SK-N-MC (cell line): ENCODE results near the gene HOXC11.

Experiments
- DNase-seq: peaks from one replicate; pipeline ENCODE4 v3.0.0-alpha.2; 2011; ENCODE audit warnings: low read depth, low spot score
- H3K27ac ChIP-seq: fragments of 200-600 bp; sonication (generic); 2 replicates; pipeline ENCODE4 v1.5.1; 2016; ENCODE audit warnings: mixed run types
- H3K36me3 ChIP-seq: fragments of 200-600 bp; sonication (generic); 2 replicates; pipeline ENCODE4 v1.6.1; 2017; ENCODE audit warnings: antibody characterized with exemption, low read length, mixed read lengths; ENCODE audit not compliant: insufficient read depth
- H3K4me3 ChIP-seq: fragments of 200-600 bp; sonication (generic); 2 replicates; pipeline ENCODE4 v1.5.1; 2016
- H3K9ac ChIP-seq: fragments of 200-600 bp; sonication (generic); 2 replicates; pipeline ENCODE4 v1.8.0; 2017; ENCODE audit warnings: mixed run types, mixed read lengths; ENCODE audit not compliant: insufficient read length
- H3K9me3 ChIP-seq: fragments of 200-600 bp; sonication (generic); 2 replicates; pipeline ENCODE4 v1.6.1; 2017; ENCODE audit warnings: low read depth, mild to moderate bottlenecking, antibody characterized with exemption, low read length, moderate library complexity, mixed read lengths
- EZH2 ChIP-seq: fragments of 200-600 bp; sonication (generic); IDR thresholded peaks from one replicate; pipeline ENCODE4 v1.6.1; 2017; ENCODE audit warnings: antibody characterized with exemption
- FOXP2 ChIP-seq: optimal IDR thresholded peaks from 2 replicates; pipeline ENCODE3; 2011; ENCODE audit warnings: mild to moderate bottlenecking, moderate library complexity; ENCODE audit not compliant: insufficient read depth; ENCODE audit errors: extremely low read length, control extremely low read depth
- POLR2AphosphoS5 ChIP-seq: IDR thresholded peaks from 2 replicates; pipeline ENCODE4 v1.6.1; 2012; ENCODE audit warnings: mild to moderate bottlenecking, low read depth, low read length, borderline replicate concordance

HOXC11 gene

DNA sequence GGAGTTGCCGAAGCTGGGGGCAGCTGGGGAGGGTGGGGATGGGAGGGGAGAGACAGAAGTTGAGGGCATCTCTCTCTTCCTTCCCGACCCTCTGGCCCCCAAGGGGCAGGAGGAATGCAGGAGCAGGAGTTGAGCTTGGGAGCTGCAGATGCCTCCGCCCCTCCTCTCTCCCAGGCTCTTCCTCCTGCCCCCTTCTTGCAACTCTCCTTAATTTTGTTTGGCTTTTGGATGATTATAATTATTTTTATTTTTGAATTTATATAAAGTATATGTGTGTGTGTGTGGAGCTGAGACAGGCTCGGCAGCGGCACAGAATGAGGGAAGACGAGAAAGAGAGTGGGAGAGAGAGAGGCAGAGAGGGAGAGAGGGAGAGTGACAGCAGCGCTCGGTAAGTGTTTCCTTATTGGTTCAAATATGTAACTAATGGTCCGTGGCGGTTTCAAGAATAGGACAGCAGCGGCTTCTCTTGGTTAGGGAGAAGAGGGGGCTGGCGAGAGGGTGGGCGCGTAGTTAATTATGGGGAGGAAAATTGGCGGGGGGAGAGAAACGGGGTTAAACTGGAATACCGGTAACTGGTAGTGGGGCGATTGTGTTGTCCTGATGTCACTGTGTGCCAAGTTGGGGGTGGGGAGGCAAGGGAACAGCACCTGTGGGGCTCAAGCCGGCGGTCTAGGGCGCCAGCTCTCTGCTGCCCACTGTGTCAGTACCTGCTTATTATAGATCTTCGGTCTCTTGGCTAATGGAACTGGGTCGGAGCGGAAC, 44.3 kb downstream of the HOXC11 start:
- H3K9ac ChIP-seq: peak overlapping the region; percentile 70
- H3K9me3 ChIP-seq: no peaks in the 10 kb centered on the region
- DNase-seq: no peak
- peak overlapping the region; percentile 95 for H3K4me3 ChIP-seq
- peak overlapping the region; percentile 95 for H3K27ac ChIP-seq
- H3K36me3 ChIP-seq: no peaks in the 10 kb centered on the region
- TF ChIP-seq POLR2AphosphoS5 (no peak; the same call in 1 of the 2 replicates), EZH2 (no peak), FOXP2 (no peak)

DNA sequence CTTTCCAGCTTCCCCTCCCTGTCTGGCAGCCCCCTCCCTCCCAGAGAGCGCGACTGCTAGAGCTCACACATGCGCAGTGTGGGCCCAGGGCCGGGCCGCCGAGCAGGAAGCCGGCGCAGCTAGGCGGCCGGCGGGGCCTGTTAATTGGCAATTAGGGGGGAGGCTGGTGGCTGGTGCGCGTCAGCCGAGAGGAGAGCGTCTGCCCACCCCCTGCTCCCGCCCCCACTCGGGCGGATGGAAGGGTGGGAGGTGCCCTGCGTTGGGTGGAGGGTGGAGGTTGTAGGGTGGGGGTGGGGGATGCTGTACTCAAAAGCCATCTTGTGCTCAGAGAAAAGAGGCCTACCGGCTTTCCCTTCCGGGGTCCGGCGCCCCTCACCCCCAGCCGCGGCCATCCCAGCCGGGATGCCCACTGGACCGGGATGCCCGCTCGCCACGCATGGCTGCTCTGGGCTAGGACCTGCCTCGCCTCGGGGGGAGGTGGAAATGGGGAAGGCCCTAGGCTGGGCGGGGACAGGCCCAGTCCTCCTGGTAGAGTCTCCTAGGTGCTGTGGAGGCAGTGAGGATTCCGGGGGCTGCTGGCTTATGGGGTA, 45.0 kb downstream of the HOXC11 start:
- Histone ChIP-seq H3K27ac (peak overlapping the region; percentile 96), H3K36me3 (no peaks in the 10 kb centered on the region), H3K9ac (peak overlapping the region; percentile 93), H3K9me3 (no peaks in the 10 kb centered on the region), H3K4me3 (peak overlapping the region; percentile 95)
- DNase-seq: peak; percentile 82
- TF ChIP-seq POLR2AphosphoS5 (peak; percentile 44), FOXP2 (no peak)

DNA sequence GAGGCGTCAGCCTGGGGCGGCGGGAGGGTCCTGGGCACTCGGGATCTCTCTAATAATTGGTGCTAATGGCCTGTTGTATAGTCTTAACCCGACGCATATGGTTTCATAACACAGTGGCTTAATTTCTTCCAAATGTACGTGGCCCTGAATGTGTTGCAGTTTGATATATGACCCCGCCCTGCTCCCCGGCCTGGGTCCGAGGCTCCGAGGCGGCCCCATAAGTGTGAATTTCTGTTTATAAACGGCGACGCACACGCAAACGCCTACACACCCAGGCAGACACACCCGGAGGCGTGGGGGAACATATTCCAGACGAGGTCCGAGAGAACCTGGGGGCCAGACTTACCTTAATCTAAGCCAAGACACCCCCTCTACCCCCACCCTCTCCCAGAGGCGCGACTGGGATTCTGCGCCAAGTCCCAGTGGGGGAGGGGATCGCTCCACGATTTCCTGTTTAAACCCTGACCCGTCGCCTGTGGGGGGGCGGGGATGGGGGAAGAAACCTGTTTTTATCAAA, 45.6 kb downstream of the HOXC11 start:
- H3K9ac ChIP-seq: peak overlapping the region; percentile 93

DNA sequence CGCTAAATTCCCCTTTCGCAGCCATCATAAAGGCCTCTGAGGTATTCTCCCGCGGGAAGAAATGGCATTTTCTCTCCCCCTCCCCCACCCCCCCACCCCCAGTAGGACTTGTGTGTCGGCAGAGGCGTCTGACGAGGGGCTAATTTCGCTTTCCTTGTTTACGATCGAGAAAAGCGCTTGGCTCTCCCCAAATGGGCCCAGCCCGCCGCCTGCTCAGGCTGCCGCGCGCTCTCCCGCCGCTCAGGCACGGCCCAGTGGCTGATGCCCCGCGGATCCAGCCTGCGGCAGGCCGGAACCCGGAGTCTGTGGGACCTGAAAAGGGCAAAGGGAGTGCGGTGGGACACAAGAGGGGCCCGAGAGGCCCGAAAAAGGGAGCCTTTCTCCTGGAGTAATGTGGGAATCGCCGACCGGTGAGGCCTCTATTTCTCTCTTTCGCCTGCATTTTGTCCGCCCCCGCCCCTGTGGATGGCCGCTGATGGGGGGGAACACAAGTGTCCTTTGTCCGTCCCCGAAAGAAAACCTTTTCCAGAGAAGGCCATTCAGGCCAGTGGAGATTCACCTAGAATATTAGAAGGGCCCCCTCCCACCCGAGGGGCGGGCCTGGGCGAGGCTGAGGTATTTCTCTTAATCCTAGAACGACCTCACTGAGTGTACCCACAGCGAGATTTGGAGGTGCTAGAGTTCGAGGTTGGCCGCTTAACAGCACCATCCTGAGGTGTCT, 46.3 kb downstream of the HOXC11 start:
- peak overlapping the region; percentile 95 for H3K4me3 ChIP-seq

More for the DNA sequence above, 45.6 kb downstream of the HOXC11 start:
- peak; percentile 45; the same call in 1 of the 2 replicates for TF ChIP-seq POLR2AphosphoS5
- TF ChIP-seq FOXP2: no peak
- no peak for DNase-seq
- peak overlapping the region; percentile 96 for H3K27ac ChIP-seq
- no peaks in the 10 kb centered on the region for H3K9me3 ChIP-seq
- H3K4me3 ChIP-seq: peak overlapping the region; percentile 95
- no peaks in the 10 kb centered on the region for H3K36me3 ChIP-seq

DNA sequence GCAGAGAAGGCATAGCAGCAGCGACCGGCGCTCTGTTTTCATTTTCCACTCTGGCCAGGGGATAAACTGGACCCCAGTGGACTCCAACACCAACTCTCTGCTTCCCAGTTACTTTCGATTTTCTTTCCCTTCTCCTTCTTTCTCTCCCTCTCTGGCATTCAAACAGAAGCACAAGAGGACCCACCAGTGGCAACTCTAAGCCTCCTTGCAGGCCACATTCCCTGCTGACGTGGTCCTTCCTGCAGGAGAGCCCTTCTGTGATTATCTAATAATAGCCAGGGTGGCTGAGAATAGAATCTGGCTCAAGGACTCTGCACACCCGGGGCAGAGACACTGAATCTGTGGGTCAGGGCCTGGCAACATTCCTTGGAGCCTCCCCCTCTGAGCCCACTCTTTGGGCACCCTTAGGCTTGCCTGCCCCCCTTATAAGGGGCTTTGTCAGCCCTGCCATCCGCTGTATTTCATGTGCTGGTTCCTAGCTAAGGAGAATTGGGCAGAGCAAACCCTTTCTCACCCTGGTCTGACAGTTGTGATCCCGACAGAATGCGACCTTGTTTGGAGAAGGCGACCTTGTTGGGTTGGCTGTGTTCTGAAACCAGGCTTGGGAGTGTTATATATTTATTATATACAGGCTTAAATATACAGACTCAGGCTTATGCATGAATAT, 47.1 kb downstream of the HOXC11 start:
- TF ChIP-seq FOXP2 (no peak), POLR2AphosphoS5 (peak; percentile 2; the same call in 1 of the 2 replicates)
- Histone ChIP-seq H3K9ac (peak overlapping the region; percentile 99), H3K27ac (peak overlapping the region; percentile 96), H3K36me3 (no peaks in the 10 kb centered on the region), H3K9me3 (no peaks in the 10 kb centered on the region), H3K4me3 (peak overlapping the region; percentile 95)
- no peak for DNase-seq

More for the DNA sequence above, 46.3 kb downstream of the HOXC11 start:
- Histone ChIP-seq H3K9ac (peak overlapping the region; percentile 99), H3K27ac (peak overlapping the region; percentile 96), H3K9me3 (no peaks in the 10 kb centered on the region), H3K36me3 (no peaks in the 10 kb centered on the region)
- TF ChIP-seq EZH2 (no peak), POLR2AphosphoS5 (peak; percentile 11; the same call in 1 of the 2 replicates), FOXP2 (no peak)
- DNase-seq: no peak

DNA sequence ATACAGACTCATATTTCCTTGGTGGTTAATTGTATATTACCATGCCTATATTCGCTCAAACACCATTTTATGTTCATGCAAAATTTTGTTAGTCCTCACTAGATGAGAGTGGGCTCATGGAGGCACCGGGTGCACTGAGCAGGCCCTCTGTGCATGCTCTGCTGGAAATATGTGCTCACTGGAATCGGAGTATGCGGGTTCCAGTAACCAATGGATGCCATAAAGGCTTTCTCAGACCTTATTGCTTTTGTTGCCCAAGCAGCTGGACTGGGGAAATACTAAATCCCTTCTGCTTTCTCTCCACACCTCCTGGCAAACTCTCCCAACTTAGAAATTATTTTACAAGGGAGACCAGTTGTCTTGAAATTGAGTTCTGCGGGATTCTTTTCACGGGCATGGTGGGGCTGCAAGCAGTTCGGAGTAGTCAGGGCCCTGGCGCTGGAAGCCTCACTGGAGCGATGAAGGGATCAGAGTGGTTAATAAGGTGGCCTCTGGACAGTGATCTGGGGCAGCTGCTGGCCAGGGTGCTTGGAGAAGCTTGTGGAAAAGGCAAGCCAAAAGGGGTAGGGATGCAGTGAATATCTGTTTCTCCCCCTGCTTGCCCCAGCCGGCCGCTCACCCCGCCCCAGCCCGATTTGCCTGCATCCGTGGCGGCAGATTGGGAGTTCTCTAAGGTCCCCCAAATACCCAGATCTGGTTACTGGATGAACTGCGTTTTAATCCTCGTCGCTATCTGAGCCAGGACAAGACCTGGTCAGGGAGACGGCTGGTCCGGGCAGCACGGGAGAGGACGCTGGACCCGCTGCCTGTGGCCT, 47.9 kb downstream of the HOXC11 start:
- TF ChIP-seq FOXP2 (no peak), EZH2 (no peak), POLR2AphosphoS5 (no peak)
- Histone ChIP-seq H3K4me3 (peak overlapping the region; percentile 95), H3K27ac (peak overlapping the region; percentile 96), H3K9me3 (no peaks in the 10 kb centered on the region), H3K9ac (peak overlapping the region; percentile 99), H3K36me3 (no peaks in the 10 kb centered on the region)
- no peak for DNase-seq

DNA sequence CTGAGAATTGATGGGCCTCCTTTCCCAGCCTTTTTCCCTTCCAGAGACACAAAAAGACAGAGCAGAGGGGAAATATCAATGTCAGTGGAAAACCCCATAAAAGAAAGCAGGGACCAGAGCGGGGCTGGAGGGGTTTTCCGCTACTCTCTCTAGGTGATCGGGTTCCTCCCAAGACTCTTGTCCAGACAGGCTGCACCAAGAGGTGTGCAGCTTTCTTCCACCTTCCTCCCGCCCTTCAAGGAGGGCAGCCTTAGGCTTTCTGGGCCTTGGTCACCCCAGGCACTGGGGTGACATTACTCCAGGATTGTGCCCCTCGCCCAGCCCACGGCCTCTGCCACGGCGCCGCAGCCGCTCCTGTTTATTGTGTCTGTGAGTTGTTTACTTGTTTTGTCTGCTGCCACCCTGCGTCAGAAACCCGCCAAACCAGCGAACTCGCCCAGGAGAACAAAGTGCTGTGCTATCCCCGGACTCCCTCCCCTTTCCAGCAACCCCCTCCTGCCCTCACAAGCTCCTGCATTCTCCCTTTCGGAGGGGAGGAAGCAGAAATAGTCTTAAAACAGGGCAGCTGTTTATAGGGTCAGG, 48.6 kb downstream of the HOXC11 start:
- H3K9ac ChIP-seq: peak overlapping the region; percentile 99
- no peaks in the 10 kb centered on the region for H3K9me3 ChIP-seq
- peak overlapping the region; percentile 96 for H3K27ac ChIP-seq
- no peak for DNase-seq
- no peaks in the 10 kb centered on the region for H3K36me3 ChIP-seq
- H3K4me3 ChIP-seq: peak overlapping the region; percentile 95
- TF ChIP-seq FOXP2 (peak; percentile 96), EZH2 (no peak)
